Kidney (tissue), 14 donors: ENCODE data around the gene FAM13C. TPM values are rescaled to one million over a fixed set of nuclear protein-coding genes. Genes with fewer than 3 reads are reported as not detected.
A peak's percentile ranks its signal among the peaks of the same experiment; 100 is the strongest.

ENCODE experiments used
- DNase-seq, 5 donors: peaks; one replicate each; pipeline ENCODE4 v3.0.0-alpha.2; 2013 to 2020
- FAIRE-seq: peaks from 2 replicates; lab custom pipeline; 2012; peaks lifted over from hg19 to GRCh38; lab: Jason Lieb, UNC
- H3K27ac ChIP-seq, 2 donors: one replicate each; pipeline ENCODE4 v1.7.0; 2013; ENCODE audit warnings: low read depth in 2 of 2, low read length in 2 of 2, inconsistent platforms in 1 of 2
- H3K27me3 ChIP-seq: one replicate; pipeline ENCODE4 v1.7.1; 2013; ENCODE audit warnings: low read length, inconsistent platforms; ENCODE audit not compliant: control insufficient read depth, insufficient read depth
- H3K36me3 ChIP-seq, 3 donors: one replicate each; pipeline versions ENCODE4 v1.7.0 to v1.7.1; 2013; ENCODE audit warnings: low read length in 3 of 3, control low read depth in 1 of 3, inconsistent platforms in 1 of 3; ENCODE audit not compliant: insufficient read depth in 3 of 3, control insufficient read depth in 2 of 3
- H3K4me1 ChIP-seq, 3 donors: one replicate each; pipeline versions ENCODE4 v1.7.0 to v1.7.1; 2013; ENCODE audit warnings: low read length in 3 of 3, inconsistent platforms in 1 of 3, low read depth in 1 of 3; ENCODE audit not compliant: control insufficient read depth in 2 of 3, insufficient read depth in 2 of 3
- H3K4me3 ChIP-seq, 3 donors: one replicate each; pipeline versions ENCODE4 v1.7.0 to v1.8.1; 2013; ENCODE audit warnings: low read length in 3 of 3, control low read depth in 1 of 3, inconsistent platforms in 1 of 3
- H3K9ac ChIP-seq, 3 donors: one replicate each; pipeline versions ENCODE4 v1.7.0 to v1.7.1; 2013; ENCODE audit warnings: low read length in 3 of 3, control low read depth in 1 of 3, inconsistent platforms in 1 of 3
- H3K9me3 ChIP-seq, 3 donors: one replicate each; pipeline versions ENCODE4 v1.7.0 to v1.7.1; 2013; ENCODE audit warnings: low read length in 3 of 3, control low read depth in 1 of 3, inconsistent platforms in 1 of 3; ENCODE audit not compliant: control insufficient read depth in 2 of 3, insufficient read depth in 1 of 3
- intact Hi-C: fragments of 100-400 bp; cut with DNase I; formaldehyde crosslinking; loops from one replicate; pipeline ENCODE4 v1.11.1; 2022
- polyA plus RNA-seq: library from polyadenylated mRNA; stranded (reverse); fragments of 350-450 nt; fragmentation: Illumina TruSeq; extraction: RNeasy Lipid Tissue Mini Kit (QIAGEN cat#74804); gene quantifications from one replicate; pipeline ENCODE4 v1.2.3, GENCODE V29; 2014; ENCODE audit warnings: low read depth, low replicate concordance; ENCODE audit not compliant: insufficient read depth
- total RNA-seq: library from RNA; stranded (reverse); fragmentation: NEBNext Ultra II Directional; extraction: Animal tissue kit (Norgen Biotek cat#: 25700); gene quantifications from one replicate; pipeline ENCODE4 v1.2.1, GENCODE V29; 2021
- TF ChIP-seq, protein P1 (sequence below): IDR thresholded peaks from 3 replicates; pipeline ENCODE4 v1.5.1; 2012; ENCODE audit warnings: mild to moderate bottlenecking, moderate library complexity, borderline replicate concordance; ENCODE audit not compliant: insufficient read depth; ENCODE audit errors: extremely low read depth
- donor health status: control.
- donor health status: control.
- donor health status: control.
- donor health status: control.
- donor health status: control.
- donor health status: DM: yes; HTN: yes; CAD: no.
- donor health status: Normal renal cell carcinoma (clear cell type).

FAM13C gene
- total and polyA plus RNA-seq, 2 donors from 2014 or later: 1.5 to 8.8 TPM

- Histone ChIP-seq H3K9me3 (no peaks in the 10 kb centered on the region), H3K27me3 (no peaks in the 10 kb centered on the region), H3K4me3 (no peak overlapping the region), H3K27ac (no peak overlapping the region), H3K36me3 (no peaks in the 10 kb centered on the region), H3K4me1 (no peaks in the 10 kb centered on the region), H3K9ac (no peak overlapping the region)
- intact Hi-C loops: no loop called here
- FAIRE-seq (no peak), DNase-seq (no peak)
- TF ChIP-seq, protein P1, sequence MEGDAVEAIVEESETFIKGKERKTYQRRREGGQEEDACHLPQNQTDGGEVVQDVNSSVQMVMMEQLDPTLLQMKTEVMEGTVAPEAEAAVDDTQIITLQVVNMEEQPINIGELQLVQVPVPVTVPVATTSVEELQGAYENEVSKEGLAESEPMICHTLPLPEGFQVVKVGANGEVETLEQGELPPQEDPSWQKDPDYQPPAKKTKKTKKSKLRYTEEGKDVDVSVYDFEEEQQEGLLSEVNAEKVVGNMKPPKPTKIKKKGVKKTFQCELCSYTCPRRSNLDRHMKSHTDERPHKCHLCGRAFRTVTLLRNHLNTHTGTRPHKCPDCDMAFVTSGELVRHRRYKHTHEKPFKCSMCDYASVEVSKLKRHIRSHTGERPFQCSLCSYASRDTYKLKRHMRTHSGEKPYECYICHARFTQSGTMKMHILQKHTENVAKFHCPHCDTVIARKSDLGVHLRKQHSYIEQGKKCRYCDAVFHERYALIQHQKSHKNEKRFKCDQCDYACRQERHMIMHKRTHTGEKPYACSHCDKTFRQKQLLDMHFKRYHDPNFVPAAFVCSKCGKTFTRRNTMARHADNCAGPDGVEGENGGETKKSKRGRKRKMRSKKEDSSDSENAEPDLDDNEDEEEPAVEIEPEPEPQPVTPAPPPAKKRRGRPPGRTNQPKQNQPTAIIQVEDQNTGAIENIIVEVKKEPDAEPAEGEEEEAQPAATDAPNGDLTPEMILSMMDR: no peak
Observed at GRCh38 chr10:59331661-59332060, 30.7 kb downstream of the FAM13C start.

DNA sequence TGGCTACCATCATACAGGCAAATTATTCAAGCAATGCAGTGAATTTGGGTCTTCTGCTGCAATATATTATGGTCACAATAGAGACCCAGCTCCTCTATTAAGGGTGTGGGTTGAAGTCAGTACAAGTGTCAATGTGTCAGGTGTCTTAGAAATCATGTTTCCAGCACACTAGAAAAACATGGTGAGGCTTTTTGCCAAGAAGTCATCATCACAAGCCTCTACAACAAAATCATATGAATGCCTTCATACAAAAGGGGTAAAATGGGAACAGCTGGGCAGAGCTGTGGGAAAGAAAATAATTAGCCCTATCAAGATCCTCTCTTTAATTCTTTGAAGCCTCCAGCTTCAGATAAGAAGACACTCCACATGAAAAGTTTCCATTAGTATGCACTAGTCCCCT, 37.2 kb downstream of the FAM13C start:
- Histone ChIP-seq H3K9me3 (no peaks in the 10 kb centered on the region), H3K4me3 (no peak overlapping the region), H3K27ac (no peak overlapping the region), H3K9ac (no peak overlapping the region), H3K27me3 (no peaks in the 10 kb centered on the region), H3K36me3 (no peaks in the 10 kb centered on the region), H3K4me1 (peaks cover 0 to 12% (median 8%) of the 10 kb centered on the region in 3 donors)
- no peak for FAIRE-seq
- TF ChIP-seq, protein P1: no peak
- no peak for DNase-seq
- intact Hi-C loops: no loop called here

- Histone ChIP-seq H3K27ac (no peak overlapping the region), H3K27me3 (no peaks in the 10 kb centered on the region), H3K36me3 (no peaks in the 10 kb centered on the region), H3K9ac (no peak overlapping the region), H3K9me3 (no peaks in the 10 kb centered on the region), H3K4me3 (no peak overlapping the region), H3K4me1 (peaks cover 0 to 12% (median 8%) of the 10 kb centered on the region in 3 donors)
- intact Hi-C loops: no loop called here
- TF ChIP-seq, protein P1: no peak
- FAIRE-seq (no peak), DNase-seq (no peak)
Observed at GRCh38 chr10:59324597-59324996, 37.8 kb downstream of the FAM13C start.

DNA sequence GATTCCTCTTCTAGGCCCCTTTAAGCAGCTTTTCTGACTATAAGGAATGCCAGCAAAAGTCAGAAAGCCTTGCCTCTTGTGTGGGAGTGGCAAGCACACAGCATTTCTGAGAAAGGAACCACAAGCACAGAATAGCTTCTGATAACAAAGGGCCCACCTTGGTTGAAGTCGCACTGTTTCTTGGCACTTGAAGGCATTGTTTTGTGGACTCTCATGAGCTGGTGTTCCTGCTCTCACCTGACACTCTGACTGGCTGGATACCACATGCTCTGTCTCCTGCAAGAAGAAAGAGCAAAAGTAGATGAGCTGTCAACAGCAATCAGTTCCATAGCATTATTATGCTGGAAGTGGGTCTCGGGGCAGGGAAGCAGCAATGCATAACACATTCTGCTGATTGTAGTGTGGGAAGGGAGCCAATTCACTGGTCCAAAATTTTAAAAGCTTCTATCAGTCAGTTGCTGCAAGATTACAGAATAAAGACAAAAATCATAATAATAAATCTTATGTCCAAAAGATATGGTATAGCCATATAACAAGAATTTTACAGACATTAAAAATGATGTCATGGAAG, 38.4 kb downstream of the FAM13C start:
- intact Hi-C loops: no loop called here
- no peaks in the 10 kb centered on the region for H3K27me3 ChIP-seq
- H3K36me3 ChIP-seq: no peaks in the 10 kb centered on the region
- H3K4me1 ChIP-seq: peaks cover 0 to 12% (median 8%) of the 10 kb centered on the region in 3 donors
- TF ChIP-seq, protein P1: no peak
- no peaks in the 10 kb centered on the region for H3K9me3 ChIP-seq
- no peak for FAIRE-seq
- H3K27ac ChIP-seq: peak overlapping the region in 1 of 2 donors; percentile 32
- no peak overlapping the region for H3K9ac ChIP-seq
- no peak overlapping the region for H3K4me3 ChIP-seq
- DNase-seq: no peak
